ENCODE data around the gene HOXA10. TPM values are rescaled to one million over a fixed set of nuclear protein-coding genes. Genes with fewer than 3 reads are reported as not detected.

Gene HOXA10
- total RNA-seq, 4 donors from 2014 or later, result 15.7 to 28.4 (median 19.8) TPM

DNA sequence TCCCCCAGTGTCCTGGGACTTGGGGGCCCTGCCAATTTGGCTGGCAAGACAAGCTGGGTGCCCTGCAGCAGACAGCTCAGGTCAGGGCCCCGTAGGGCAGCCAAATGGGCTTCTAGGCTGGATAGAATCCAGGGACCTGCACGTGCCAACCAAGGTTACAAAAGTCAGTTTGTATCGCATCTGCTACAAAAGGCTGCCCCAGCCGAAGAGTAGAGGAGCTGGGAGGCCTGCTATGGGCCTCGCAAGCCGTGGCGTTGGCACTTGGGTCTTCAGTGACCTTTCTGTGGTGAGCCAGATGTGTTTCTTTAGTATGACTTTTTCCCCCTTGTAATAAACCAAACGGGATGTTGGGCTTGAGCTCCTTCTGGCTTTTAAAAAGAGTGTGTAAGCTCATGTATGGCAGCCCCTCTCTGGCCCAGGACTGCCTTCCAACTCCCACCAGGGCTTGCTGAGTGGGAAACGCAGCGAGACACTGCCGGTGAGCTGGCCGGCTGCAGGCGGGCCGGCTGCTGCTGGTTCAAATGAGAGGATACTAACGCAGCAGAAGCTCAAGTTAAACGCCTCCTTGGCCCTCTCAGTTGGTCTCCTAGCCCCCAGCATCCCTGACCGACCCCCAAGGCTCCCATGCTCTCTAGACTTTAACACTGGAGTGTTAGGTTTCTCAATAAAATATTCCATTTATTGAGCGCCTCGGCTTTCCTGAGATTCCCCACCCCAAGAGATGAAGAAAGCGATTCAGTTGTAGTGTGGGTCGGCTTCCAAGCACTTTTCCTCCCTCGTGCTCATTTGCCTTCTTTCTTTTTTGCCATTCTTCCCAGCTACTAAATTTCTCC lies 3.1 kb upstream of the HOXA10 start:
- H3K36me3 ChIP-seq, result no peaks in the 10 kb centered on the region
- peak overlapping the region in 2 of 4 donors; percentile 33 to 38 for H3K4me3 ChIP-seq
- H3K9me3 ChIP-seq, result no peaks in the 10 kb centered on the region
- TF ChIP-seq POLR2A (IDR thresholded peaks at IDR 0.05) (no peak), CTCF (IDR thresholded peaks at IDR 0.05) (no peak)
- H3K27me3 ChIP-seq, result peaks cover 0 to 12% of the 10 kb centered on the region in 2 donors
- peaks cover 0 to 24% (median 11%) of the 10 kb centered on the region in 4 donors for H3K4me1 ChIP-seq
- H3K27ac ChIP-seq, result peak overlapping the region in 2 of 4 donors; percentile 44 to 88
- peak in 2 of 3 donors; percentile 50 to 61 for DNase-seq

GRCh38 chr7:27176524-27176845 lies 2.4 kb upstream of the HOXA10 start:
- no peaks in the 10 kb centered on the region for H3K9me3 ChIP-seq
- peak overlapping the region in 1 of 4 donors; percentile 34 for H3K4me3 ChIP-seq
- DNase-seq, result no peak
- H3K36me3 ChIP-seq, result no peaks in the 10 kb centered on the region
- H3K27ac ChIP-seq, result peak overlapping the region in 2 of 4 donors; percentile 85 to 88
- TF ChIP-seq POLR2A (IDR thresholded peaks at IDR 0.05) (no peak), CTCF (IDR thresholded peaks at IDR 0.05) (no peak)
- peaks cover 0 to 24% (median 11%) of the 10 kb centered on the region in 4 donors for H3K4me1 ChIP-seq
- peaks cover 0 to 12% of the 10 kb centered on the region in 2 donors for H3K27me3 ChIP-seq

DNA sequence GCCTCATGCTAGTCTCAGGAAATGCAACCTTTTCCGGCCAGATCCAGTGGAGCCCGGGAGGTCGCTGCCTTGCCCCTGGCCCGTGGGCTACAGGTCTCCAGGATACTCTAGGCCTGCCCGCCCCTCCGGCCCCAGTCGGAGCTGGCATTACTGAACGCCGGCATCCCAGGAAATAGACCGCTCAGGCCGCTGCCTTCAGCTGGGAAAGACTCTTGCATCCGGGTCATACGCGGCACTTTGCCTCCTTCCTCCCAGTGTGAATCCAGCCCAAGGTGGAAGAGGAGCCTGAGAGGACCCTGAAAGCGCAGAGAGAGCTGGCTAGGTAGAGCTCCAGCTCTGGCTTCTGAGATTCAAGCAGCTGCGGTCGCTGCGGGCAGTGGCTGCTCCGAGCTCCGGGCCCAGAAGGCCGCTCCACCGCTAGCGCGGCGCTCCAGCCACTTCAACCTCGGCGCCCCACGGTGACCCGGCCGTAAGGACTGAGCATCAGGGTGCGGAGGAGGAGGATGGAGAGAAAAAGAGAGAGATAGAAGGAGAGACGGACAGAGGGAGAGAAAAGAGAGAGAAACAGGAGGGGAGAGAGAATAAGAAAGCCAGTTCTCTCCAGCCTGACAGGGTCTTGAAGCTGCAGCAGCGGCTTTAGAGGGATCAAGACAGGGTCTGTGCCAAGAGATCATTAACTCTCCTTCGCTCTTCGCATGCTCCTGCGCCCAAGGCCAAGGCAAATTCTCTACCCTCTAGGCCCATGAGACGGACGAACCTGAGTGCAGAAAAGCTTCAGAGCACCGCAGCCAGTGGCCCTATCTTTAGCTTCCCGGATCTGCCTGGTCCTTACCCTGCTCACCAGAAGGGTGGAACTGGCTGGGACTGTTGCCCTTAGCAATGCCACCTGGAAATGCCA lies 1.8 kb upstream of the HOXA10 start:
- Histone ChIP-seq H3K27me3 (peaks cover 0 to 12% of the 10 kb centered on the region in 2 donors), H3K27ac (peak overlapping the region in 3 of 4 donors; percentile 38 to 88 (median 85)), H3K4me1 (peaks cover 0 to 24% (median 11%) of the 10 kb centered on the region in 4 donors), H3K4me3 (peak overlapping the region in 2 of 4 donors; percentile 34 to 84), H3K36me3 (no peaks in the 10 kb centered on the region), H3K9me3 (no peaks in the 10 kb centered on the region)
- DNase-seq, result peak in 2 of 3 donors; percentile 47 to 68
- no peak for TF ChIP-seq POLR2A (IDR thresholded peaks at IDR 0.05)

DNA sequence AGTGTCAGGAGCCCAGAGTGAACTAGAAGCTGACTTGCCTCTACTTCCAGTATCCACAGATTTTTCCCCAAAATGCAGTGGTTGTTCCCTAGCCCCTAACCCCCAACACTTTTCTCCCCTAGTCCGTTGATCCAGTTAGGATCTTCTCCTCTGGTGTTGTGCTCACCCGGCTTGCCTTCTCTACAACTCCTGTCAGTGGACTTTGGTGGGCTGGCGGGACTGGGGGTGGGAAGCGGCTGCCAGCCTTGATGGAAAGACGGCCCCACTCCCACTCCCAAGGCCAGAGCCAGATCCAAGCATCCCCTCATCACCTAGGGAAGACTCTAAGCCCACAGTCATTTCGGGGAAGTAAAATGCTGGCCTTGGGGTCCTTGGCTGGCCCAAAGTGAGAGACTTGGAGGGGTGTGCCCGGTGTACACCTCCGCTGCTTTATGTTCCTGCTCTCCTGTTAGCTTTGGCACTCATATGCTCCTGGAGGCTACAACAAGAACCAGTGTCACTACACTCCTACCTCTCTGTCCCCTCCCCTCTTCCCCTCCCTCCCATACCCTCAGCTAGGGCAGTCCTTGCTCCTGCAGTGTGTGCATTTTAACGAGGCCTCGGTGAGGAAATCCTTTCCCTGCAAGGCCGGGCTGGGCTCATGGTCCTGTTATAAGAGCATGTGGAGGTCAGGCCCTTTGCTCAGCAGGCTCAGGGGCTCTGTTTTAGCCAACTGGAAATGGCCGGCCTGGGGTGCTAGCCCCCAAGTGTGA lies 930 bp upstream of the HOXA10 start:
- DNase-seq, result peak in 1 of 3 donors; percentile 71
- Histone ChIP-seq H3K36me3 (no peaks in the 10 kb centered on the region), H3K4me1 (peaks cover 0 to 22% (median 11%) of the 10 kb centered on the region in 4 donors), H3K27me3 (peaks cover 0 to 13% of the 10 kb centered on the region in 2 donors), H3K27ac (peak overlapping the region in 3 of 4 donors; percentile 85 to 88 (median 87)), H3K9me3 (no peaks in the 10 kb centered on the region), H3K4me3 (peak overlapping the region in 2 of 4 donors; percentile 81 to 84)
- TF ChIP-seq CTCF (IDR thresholded peaks at IDR 0.05) (no peak), POLR2A (IDR thresholded peaks at IDR 0.05) (peak; percentile 49 to 71)

- H3K9me3 ChIP-seq, result no peaks in the 10 kb centered on the region
- H3K36me3 ChIP-seq, result no peaks in the 10 kb centered on the region
- peak overlapping the region; percentile 70 to 88 (median 86) for H3K27ac ChIP-seq
- peaks cover 0 to 13% of the 10 kb centered on the region in 2 donors for H3K27me3 ChIP-seq
- H3K4me1 ChIP-seq, result peaks cover 0 to 22% (median 11%) of the 10 kb centered on the region in 4 donors
- DNase-seq, result peak in 2 of 3 donors; percentile 66 to 79
- TF ChIP-seq POLR2A (IDR thresholded peaks at IDR 0.05), result no peak
- no peak for TF ChIP-seq CTCF (IDR thresholded peaks at IDR 0.05)
- peak overlapping the region; percentile 37 to 84 (median 69) for H3K4me3 ChIP-seq
Measured at GRCh38 chr7:27173511-27173955, 587 bp downstream of the HOXA10 start.
